ENCODE data around the gene PSMC3IP.

Gene PSMC3IP

GRCh38 chr17:42537156-42537805, 40.2 kb downstream of the PSMC3IP start:
- DNase-seq, result no peak

- peak; percentile 44 for DNase-seq
These were observed 41.0 kb downstream of the PSMC3IP start for GRCh38 chr17:42536372-42537155.

- peak; percentile 45 for DNase-seq
These were observed 41.5 kb downstream of the PSMC3IP start, which contains the start of gene NAGLU for GRCh38 chr17:42536048-42536371. TSS of gene NAGLU (plus strand) at chr17:42536241. CDS start at chr17:42536273, 32 bp downstream.

- no peak for DNase-seq
These were observed 42.1 kb downstream of the PSMC3IP start for GRCh38 chr17:42535155-42536047.

- DNase-seq, result no peak
These were observed 45.8 kb downstream of the PSMC3IP start for GRCh38 chr17:42531455-42532354.

- no peak for DNase-seq
These were observed 46.5 kb downstream of the PSMC3IP start for GRCh38 chr17:42530952-42531454.

GRCh38 chr17:42529061-42529460, 48.5 kb downstream of the PSMC3IP start:
- no peak for DNase-seq

- DNase-seq, result no peak
These were observed 49.6 kb downstream of the PSMC3IP start for GRCh38 chr17:42527932-42528331.

- no peak for DNase-seq
These were observed 51.5 kb downstream of the PSMC3IP start for GRCh38 chr17:42526031-42526444.

- DNase-seq, result no peak
These were observed 52.3 kb downstream of the PSMC3IP start for GRCh38 chr17:42525221-42525620.

GRCh38 chr17:42522798-42523278, 54.7 kb downstream of the PSMC3IP start:
- no peak for DNase-seq
